NCI-H2029 (cell line): ENCODE data around the gene MRPS27.

ENCODE experiments used
- DNase-seq: peaks from one replicate; lab custom pipeline; 2025; lab: John Stamatoyannopoulos, UW

MRPS27 gene

DNA sequence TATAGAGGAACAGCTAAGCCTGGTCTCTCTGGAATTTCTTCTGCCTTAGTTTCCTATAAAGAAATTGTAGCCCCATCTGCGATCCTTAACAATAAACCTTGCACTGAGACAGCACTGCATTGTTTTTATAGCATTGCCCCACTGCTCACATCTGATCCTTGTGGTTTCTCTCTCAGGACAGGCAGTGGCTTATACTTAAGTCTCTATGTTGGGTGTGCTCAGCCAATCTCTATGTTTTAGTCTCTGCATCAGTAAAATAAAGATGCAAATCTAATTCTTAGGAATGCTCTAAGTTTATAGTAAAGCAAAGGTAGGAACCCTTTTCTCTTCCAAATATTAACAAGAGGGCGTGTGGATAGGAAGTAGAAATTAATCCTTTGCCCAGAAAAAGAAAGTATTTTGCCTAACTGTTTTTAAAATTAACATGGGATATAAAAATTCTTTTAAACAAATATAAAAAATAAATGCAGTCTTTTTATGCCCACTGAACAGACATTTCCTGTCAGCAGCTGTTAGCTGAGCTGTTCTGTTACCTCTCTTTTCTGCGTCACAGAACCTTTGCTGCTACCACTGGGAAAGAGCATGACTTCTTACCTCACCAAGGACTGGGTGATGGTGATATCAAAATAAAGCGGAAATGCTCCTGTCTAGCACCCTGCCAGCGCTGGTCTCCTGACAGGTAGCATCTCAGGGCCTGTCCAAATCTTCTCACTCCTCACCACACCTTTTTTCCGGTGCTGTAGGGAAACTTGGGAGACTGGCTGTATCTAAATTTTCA is 29.5 kb downstream of the MRPS27 start:
- no peak for DNase-seq

- peak; percentile 98 for DNase-seq
These were observed 31.1 kb downstream of the MRPS27 start for GRCh38 chr5:72288924-72289323.

DNA sequence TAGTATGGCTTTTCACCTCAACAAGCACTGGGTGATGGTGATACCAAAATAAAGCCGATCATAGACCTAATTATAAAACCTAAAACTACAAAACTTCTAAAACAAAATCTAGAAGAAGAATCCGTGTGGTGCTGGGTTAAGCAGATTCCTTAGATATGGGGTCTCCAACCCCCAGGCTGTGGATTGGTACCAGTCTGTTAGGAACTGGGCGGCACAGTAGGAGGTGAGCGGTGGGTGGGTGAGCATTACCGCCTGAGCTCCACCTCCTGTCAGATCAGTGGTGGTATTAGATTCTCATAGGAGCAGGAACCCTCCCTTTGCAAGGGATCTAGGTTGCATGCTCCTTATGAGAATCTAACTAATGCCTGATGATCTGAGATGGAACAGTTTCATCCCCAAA is 33.2 kb downstream of the MRPS27 start:
- DNase-seq = no peak

- no peak for DNase-seq
These were observed 34.6 kb downstream of the MRPS27 start for GRCh38 chr5:72285424-72285821.

DNA sequence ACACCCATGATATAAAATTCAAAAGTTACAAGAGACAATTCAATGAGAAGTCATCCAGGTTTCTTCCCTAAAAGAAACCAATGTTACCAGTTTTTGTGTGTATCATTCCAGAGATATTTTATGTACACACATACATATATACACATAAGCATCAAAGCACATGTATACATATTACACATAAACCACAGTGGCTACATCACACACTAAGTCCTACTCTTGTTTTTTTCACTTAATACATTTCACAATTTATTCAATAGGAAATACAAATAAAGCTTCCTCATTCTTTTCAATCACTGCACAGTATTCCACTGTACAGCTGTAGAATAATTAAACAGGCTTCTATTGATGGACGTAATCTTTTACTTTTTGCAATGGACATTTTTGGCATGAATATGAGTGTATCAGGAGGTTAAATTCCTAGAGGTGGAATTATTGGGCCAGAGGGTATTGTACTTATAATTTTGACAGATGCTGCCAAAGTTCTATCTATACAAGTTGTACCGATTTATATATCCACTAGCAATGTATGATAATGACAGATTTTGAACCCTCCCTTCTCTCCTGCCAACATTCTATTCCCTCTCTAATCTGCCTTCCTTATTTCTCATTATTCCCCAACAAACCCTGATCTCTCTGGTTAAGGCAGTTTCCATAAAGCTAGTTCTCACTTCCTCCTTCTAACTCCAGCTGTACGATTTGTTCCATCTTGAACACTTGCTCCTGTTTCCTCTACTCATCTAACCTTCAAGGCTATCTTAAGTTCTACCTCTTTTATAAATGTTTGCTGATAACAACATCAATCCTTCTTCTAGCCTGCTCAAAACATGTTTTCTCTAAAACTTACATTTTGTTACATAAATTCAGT is 35.2 kb downstream of the MRPS27 start:
- DNase-seq = no peak

DNA sequence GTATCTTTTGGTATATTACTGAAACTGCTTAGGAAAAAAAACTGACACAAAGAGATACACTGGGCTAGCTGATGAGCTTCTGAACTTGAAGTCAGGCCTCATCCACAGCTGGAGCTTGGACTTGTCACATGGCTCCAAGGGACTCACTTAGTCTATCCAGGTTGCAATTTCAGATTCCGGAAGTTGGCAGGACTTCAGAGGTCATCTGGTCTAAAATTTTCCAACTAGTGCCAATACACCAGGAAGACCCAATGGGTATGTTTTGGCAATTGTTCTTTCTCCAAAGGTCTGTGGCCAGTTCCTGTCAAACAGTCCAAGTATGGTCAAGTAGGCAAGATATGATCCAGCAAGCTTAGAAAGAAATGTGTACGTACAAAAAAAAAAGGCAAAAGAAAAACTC is 36.7 kb downstream of the MRPS27 start:
- no peak for DNase-seq

GRCh38 chr5:72282878-72283277 is 37.2 kb downstream of the MRPS27 start:
- DNase-seq = no peak

- DNase-seq = peak; percentile 22
These were observed 38.1 kb downstream of the MRPS27 start for GRCh38 chr5:72281764-72282499.

DNA sequence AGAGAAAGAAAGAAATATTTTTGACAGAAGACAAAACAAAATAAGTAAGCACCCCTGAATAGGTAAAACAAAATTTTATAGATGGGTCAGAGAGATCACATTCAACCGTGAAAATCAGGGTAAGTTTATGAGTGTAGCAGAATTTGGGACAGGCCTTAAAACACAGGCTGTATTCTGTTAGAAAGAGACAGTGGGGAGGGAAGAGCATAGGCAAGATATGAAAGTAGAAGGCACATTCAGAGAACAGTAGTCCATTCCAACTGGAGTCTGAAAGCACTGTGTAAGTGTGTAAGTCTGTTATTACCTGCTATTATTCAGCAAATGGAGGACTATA is 38.6 kb downstream of the MRPS27 start:
- no peak for DNase-seq

GRCh38 chr5:72280581-72281069 is 39.4 kb downstream of the MRPS27 start:
- no peak for DNase-seq

DNA sequence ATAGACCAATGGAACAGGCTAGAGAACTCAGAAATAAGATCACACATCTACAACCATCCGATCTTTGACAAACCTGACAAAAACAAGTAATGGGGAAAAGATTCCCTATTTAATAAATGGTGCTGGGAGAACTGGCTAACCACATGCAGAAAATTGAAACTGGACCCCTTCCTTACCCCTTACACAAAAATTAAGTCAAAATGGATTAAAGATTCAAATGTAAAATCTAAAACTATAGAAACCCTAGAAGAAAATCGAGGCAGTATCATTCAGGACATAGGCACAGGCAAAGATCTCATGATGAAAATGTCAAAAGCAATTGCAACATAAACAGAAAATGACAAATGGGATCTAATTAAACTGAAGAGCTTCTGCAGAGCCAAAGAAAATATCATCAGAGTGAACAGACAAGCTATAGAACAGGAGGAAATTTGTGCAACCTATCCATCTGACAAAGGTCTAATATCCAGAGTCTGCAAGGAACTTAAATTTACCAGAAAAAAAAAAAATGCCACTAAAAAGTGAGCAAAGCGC is 43.8 kb downstream of the MRPS27 start:
- DNase-seq = no peak

DNA sequence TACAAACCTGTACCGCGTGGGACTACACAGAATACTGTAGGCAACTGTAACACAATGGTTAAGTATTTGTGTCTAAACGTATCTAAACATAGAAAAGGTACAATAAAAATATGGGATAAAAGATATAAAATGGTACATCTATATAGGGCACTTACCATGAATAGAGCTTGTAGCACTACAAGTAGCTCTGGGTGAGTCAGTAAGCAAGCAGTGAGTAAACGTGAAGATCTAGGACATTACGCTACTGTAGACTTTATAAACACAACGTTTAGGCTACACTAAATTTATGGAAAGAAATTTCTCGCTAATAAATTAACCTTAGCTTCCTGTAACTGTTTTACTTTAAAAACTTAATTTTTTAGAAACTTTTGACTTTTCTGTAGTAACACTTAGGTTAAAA is 46.5 kb downstream of the MRPS27 start:
- DNase-seq = no peak

DNA sequence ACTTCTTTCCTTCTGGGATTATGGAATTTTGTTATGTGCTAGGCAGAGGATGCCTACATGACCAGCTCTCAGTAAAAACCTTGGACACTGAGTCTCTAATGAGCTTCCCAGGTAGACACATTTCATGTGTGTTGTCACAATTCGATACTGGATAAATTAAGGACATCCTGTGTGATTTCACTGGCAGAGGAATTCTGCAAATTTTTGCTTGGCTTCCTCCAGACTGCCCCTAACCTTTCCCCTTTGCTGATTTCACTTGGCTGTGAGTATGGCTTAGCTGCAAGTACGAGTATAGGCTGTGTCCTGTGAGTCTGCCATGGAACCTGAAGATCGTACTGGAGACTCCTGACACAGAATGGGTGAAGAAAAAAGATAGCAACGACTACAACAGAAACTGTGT is 47.6 kb downstream of the MRPS27 start:
- DNase-seq = no peak

DNA sequence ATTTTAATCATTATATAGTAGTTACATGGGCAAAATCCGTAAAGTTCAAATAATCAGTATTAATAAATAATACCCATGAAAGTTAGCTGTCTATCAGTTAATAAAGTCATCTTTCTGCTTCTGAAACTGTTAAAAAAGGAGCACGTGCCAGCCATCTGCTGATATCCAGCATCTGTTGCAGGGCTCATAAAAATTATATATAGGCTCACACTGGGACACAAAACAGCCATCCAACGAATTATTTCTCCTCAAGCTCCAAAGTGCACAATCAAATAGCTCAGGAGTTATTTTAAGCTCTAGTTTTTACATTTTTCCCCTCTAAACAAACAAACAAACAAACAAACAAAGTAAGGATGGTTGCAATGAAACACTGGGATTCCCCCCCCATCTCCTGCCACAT is 48.3 kb downstream of the MRPS27 start:
- DNase-seq = no peak

GRCh38 chr5:72270037-72270436 is 50.0 kb downstream of the MRPS27 start:
- DNase-seq = no peak

GRCh38 chr5:72269411-72269780 is 50.6 kb downstream of the MRPS27 start:
- no peak for DNase-seq

- peak; percentile 37 for DNase-seq
These were observed 51.2 kb downstream of the MRPS27 start for GRCh38 chr5:72268753-72269410.

DNA sequence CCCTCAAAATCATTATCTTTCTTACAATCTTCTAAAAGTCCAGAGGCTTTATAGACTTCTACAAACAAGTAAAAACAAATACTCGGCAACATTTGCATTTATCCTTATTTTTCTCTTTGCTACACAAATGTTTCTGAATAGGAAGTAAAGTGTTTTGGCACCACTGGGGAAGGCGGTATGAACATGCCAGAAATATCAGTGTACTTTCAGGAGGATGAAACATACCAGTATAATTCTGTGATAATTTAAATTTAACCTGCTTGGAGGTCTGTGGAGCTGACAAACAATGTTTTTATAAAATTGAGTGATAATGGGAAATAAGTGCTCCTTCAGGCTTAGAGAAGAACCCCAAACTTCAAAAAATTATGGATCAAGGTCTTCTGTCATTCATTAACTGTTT is 51.8 kb downstream of the MRPS27 start:
- no peak for DNase-seq

DNA sequence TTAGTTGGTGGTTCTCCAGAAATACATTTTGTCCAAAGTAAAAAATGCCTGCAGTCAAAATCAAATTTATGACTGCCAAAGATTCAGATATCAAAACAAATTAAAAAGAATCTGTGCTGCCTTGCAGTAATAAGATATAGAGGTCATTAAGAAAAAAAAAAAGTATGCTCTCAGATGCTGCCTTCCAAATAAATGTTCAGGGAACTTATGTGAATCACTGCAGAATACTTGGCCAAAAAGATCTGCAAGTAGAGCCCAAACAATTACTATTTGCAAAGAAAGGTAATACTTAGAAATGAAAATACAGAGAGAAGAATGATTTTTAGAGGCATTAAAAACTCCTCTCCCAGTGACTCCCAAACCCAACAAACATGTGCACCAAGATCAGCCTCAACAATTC is 52.4 kb downstream of the MRPS27 start:
- DNase-seq = no peak

DNA sequence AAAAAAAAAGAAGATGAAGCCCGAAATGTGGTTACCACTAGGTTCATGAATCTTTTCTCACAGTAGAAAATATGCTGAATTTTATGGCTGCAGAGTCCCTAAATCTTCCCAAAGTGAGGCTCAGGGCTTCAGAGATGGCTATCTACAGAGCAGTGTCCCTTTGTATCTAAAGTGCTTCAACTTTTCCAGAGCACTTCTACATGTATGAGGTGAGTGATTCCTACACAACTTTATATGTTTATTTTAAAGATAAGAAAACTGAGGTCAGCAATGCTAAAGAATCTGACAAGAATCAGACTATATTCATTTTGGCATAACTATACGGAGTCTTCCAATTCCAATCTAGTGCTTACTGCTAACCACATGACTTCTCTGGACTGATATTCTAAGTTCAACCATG is 53.2 kb downstream of the MRPS27 start:
- DNase-seq = no peak

- no peak for DNase-seq
These were observed 54.8 kb downstream of the MRPS27 start for GRCh38 chr5:72265032-72265877.
